ENCODE data around the gene MT1E. TPM values are rescaled to one million over a fixed set of nuclear protein-coding genes. Genes with fewer than 3 reads are reported as not detected.

The MT1E gene
- total and polyA plus RNA-seq, 2 of the 13 experiments (the other 11 are each of a cell fraction or from before 2014, with no cell fraction given): 110 to 1,072 TPM

DNA sequence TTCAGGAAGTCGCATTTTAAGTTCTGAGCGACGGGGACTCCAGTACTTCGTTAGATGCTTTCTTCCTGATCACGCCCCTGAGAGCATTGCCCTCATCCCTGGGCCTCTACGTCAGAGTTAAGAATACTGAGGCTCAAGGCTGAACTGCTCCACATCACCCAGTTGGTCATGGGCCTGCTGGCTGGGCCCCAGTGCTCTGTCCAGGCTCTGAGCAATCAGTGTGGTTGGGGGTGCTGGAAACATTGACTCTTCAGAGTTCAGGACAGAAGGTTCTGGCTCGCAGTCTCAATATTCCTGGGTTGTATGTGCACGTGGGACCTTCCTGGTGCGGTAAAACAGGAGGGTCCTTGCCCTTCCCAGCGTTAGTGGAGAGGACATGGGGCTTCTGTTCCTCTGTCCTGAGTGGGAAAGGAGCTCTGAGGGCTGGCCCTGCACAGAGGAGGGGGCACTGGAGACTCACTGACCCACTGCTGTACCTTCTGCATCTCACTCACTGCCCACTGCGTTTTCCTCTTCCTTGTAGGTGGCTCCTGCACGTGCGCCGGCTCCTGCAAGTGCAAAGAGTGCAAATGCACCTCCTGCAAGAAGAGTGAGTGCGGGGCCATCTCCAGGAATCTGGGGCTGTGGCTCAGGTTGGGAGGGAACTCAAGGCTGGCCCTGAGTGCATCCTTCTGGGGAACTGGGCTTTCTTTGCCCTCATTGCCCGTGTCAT is 518 bp downstream of the MT1E start (continued):
- TF ChIP-seq, protein P1, sequence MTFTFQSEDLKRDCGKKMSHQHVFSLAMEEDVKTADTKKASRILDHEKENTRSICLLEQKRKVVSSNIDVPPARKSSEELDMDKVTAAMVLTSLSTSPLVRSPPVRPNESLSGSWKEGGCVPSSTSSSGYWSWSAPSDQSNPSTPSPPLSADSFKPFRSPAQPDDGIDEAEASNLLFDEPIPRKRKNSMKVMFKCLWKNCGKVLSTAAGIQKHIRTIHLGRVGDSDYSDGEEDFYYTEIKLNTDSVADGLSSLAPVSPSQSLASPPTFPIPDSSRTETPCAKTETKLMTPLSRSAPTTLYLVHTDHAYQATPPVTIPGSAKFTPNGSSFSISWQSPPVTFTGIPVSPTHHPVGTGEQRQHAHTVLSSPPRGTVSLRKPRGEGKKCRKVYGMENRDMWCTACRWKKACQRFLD (CRISPR knock-in tag; IDR thresholded peaks at IDR 0.05; ENCODE audit: borderline replicate concordance): no peak
- TF ChIP-seq, protein P2, sequence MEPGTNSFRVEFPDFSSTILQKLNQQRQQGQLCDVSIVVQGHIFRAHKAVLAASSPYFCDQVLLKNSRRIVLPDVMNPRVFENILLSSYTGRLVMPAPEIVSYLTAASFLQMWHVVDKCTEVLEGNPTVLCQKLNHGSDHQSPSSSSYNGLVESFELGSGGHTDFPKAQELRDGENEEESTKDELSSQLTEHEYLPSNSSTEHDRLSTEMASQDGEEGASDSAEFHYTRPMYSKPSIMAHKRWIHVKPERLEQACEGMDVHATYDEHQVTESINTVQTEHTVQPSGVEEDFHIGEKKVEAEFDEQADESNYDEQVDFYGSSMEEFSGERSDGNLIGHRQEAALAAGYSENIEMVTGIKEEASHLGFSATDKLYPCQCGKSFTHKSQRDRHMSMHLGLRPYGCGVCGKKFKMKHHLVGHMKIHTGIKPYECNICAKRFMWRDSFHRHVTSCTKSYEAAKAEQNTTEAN (CRISPR knock-in tag; conservative IDR thresholded peaks at IDR 0.05): no peak
- TF ChIP-seq, protein P3, sequence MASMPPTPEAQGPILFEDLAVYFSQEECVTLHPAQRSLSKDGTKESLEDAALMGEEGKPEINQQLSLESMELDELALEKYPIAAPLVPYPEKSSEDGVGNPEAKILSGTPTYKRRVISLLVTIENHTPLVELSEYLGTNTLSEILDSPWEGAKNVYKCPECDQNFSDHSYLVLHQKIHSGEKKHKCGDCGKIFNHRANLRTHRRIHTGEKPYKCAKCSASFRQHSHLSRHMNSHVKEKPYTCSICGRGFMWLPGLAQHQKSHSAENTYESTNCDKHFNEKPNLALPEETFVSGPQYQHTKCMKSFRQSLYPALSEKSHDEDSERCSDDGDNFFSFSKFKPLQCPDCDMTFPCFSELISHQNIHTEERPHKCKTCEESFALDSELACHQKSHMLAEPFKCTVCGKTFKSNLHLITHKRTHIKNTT (CRISPR knock-in tag; IDR thresholded peaks at IDR 0.05): peak; percentile 17; the same call in 1 of the 2 replicates
- TF ChIP-seq CENPT (CRISPR knock-in tag; IDR thresholded peaks at IDR 0.05; ENCODE audit: low read depth): no peak
- TF ChIP-seq BRCA1 (CRISPR knock-in tag; IDR thresholded peaks at IDR 0.05): no peak
- no peak for TF ChIP-seq FOXM1 (CRISPR knock-in tag; IDR thresholded peaks at IDR 0.05)
- TF ChIP-seq ZNF878 (CRISPR knock-in tag; IDR thresholded peaks at IDR 0.05): no peak
- TF ChIP-seq ZNF777 (CRISPR knock-in tag; IDR thresholded peaks at IDR 0.05): no peak
- TF ChIP-seq CCDC6 (CRISPR knock-in tag; IDR thresholded peaks at IDR 0.05): no peak
- TF ChIP-seq TGIF2 (CRISPR knock-in tag; IDR thresholded peaks at IDR 0.05): no peak
- no peak for TF ChIP-seq POLR2AphosphoS2 (IDR thresholded peaks at IDR 0.05; ENCODE audit: low read depth, low read length)
- no peak for TF ChIP-seq ZNF556 (CRISPR knock-in tag; IDR thresholded peaks at IDR 0.05; ENCODE audit: borderline replicate concordance)
- TF ChIP-seq ZNF607 (CRISPR knock-in tag; IDR thresholded peaks at IDR 0.05; ENCODE audit: borderline replicate concordance): no peak
- TF ChIP-seq, protein P4, sequence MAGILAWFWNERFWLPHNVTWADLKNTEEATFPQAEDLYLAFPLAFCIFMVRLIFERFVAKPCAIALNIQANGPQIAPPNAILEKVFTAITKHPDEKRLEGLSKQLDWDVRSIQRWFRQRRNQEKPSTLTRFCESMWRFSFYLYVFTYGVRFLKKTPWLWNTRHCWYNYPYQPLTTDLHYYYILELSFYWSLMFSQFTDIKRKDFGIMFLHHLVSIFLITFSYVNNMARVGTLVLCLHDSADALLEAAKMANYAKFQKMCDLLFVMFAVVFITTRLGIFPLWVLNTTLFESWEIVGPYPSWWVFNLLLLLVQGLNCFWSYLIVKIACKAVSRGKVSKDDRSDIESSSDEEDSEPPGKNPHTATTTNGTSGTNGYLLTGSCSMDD (CRISPR knock-in tag; IDR thresholded peaks at IDR 0.05): no peak
- TF ChIP-seq POLR2AphosphoS5 (IDR thresholded peaks at IDR 0.05; ENCODE audit: low read depth, low read length): no peak
- TF ChIP-seq, protein P5, sequence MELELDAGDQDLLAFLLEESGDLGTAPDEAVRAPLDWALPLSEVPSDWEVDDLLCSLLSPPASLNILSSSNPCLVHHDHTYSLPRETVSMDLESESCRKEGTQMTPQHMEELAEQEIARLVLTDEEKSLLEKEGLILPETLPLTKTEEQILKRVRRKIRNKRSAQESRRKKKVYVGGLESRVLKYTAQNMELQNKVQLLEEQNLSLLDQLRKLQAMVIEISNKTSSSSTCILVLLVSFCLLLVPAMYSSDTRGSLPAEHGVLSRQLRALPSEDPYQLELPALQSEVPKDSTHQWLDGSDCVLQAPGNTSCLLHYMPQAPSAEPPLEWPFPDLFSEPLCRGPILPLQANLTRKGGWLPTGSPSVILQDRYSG (CRISPR knock-in tag; IDR thresholded peaks at IDR 0.05): no peak
- TF ChIP-seq ZNF44 (CRISPR knock-in tag; IDR thresholded peaks at IDR 0.05): 0 out of 2 replicates have a peak, but pooled peaks have one; percentile 47
- TF ChIP-seq, protein P6, sequence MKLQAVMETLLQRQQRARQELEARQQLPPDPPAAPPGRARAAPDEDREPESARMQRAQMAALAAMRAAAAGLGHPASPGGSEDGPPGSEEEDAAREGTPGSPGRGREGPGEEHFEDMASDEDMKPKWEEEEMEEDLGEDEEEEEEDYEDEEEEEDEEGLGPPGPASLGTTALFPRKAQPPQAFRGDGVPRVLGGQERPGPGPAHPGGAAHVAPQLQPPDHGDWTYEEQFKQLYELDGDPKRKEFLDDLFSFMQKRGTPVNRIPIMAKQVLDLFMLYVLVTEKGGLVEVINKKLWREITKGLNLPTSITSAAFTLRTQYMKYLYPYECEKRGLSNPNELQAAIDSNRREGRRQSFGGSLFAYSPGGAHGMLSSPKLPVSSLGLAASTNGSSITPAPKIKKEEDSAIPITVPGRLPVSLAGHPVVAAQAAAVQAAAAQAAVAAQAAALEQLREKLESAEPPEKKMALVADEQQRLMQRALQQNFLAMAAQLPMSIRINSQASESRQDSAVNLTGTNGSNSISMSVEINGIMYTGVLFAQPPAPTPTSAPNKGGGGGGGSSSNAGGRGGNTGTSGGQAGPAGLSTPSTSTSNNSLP (IDR thresholded peaks at IDR 0.05; ENCODE audit: low read depth, low read length): no peak
- TF ChIP-seq ZNF83 (CRISPR knock-in tag; IDR thresholded peaks at IDR 0.05; ENCODE audit: borderline replicate concordance): no peak
- no peak for TF ChIP-seq SIN3A (IDR thresholded peaks at IDR 0.05; ENCODE audit: borderline replicate concordance, low read depth, low read length)

All from HepG2 (cell line).